RWPE2 (cell line): ENCODE measurements around the gene BAAT.

Experiments
- ATAC-seq: fragments of 200-7000 bp; cut with Tn5 transposase; 3 replicates; pipeline ENCODE4 v1.9.1; 2021; ENCODE audit warnings: low read depth
- DNase-seq: peaks from one replicate; pipeline ENCODE4 v3.0.0-alpha.2; 2020; ENCODE audit warnings: low spot score
- H3K27ac ChIP-seq: fragments of 450-650 bp; 2 replicates; pipeline ENCODE4 v1.5.1; 2017; ENCODE audit warnings: mild to moderate bottlenecking; ENCODE audit not compliant: poor library complexity, severe bottlenecking
- H3K27me3 ChIP-seq: fragments of 250-450 bp; sonication (Bioruptor Pico); 2 replicates; pipeline ENCODE4 v1.5.1; 2021; ENCODE audit warnings: mild to moderate bottlenecking, moderate library complexity; ENCODE audit not compliant: insufficient read depth, poor library complexity, severe bottlenecking
- H3K36me3 ChIP-seq: fragments of 250-450 bp; sonication (Bioruptor Pico); 2 replicates; pipeline ENCODE4 v1.5.1; 2020; ENCODE audit warnings: low read depth, mild to moderate bottlenecking, moderate library complexity
- H3K4me1 ChIP-seq: fragments of 250-450 bp; sonication (Bioruptor Pico); 2 replicates; pipeline ENCODE4 v1.5.1; 2021; ENCODE audit warnings: mild to moderate bottlenecking, moderate library complexity; ENCODE audit not compliant: insufficient read depth, poor library complexity, severe bottlenecking
- H3K4me3 ChIP-seq: fragments of 250-450 bp; sonication (Bioruptor Pico); 2 replicates; pipeline ENCODE4 v1.5.1; 2021; ENCODE audit warnings: mild to moderate bottlenecking, moderate library complexity; ENCODE audit not compliant: severe bottlenecking
- H3K9me3 ChIP-seq: fragments of 250-450 bp; sonication (Bioruptor Pico); 2 replicates; pipeline ENCODE4 v1.5.1; 2021; ENCODE audit warnings: mild to moderate bottlenecking, moderate library complexity; ENCODE audit not compliant: severe bottlenecking
- CTCF ChIP-seq: fragments of 450-650 bp; IDR thresholded peaks from one replicate; pipeline ENCODE4 v1.5.1; 2017; ENCODE audit warnings: mild to moderate bottlenecking, moderate library complexity; ENCODE audit not compliant: poor library complexity, severe bottlenecking

BAAT gene

GRCh38 chr9:101418518-101419430, 34.0 kb upstream of the BAAT start:
- Histone ChIP-seq H3K36me3 (no peaks in the 10 kb centered on the region), H3K4me3 (no peak overlapping the region), H3K27ac (no peak overlapping the region), H3K4me1 (no peaks in the 10 kb centered on the region), H3K9me3 (no peaks in the 10 kb centered on the region), H3K27me3 (no peaks in the 10 kb centered on the region)
- no peak for DNase-seq
- no peak for ATAC-seq
- no peak for TF ChIP-seq CTCF

GRCh38 chr9:101417977-101418376, 33.2 kb upstream of the BAAT start:
- no peak for TF ChIP-seq CTCF
- H3K4me3 ChIP-seq: no peak overlapping the region

GRCh38 chr9:101417389-101417788, 32.6 kb upstream of the BAAT start:
- no peaks in the 10 kb centered on the region for H3K4me1 ChIP-seq
- no peaks in the 10 kb centered on the region for H3K36me3 ChIP-seq
- H3K9me3 ChIP-seq: no peaks in the 10 kb centered on the region
- no peak overlapping the region for H3K4me3 ChIP-seq
- H3K27ac ChIP-seq: no peak overlapping the region
- no peaks in the 10 kb centered on the region for H3K27me3 ChIP-seq
- no peak for TF ChIP-seq CTCF
- DNase-seq (no peak), ATAC-seq (no peak)

More at GRCh38 chr9:101417977-101418376, 33.2 kb upstream of the BAAT start:
- Histone ChIP-seq H3K27me3 (no peaks in the 10 kb centered on the region), H3K4me1 (no peaks in the 10 kb centered on the region), H3K36me3 (no peaks in the 10 kb centered on the region), H3K27ac (no peak overlapping the region), H3K9me3 (no peaks in the 10 kb centered on the region)
- DNase-seq: no peak
- ATAC-seq: no peak

GRCh38 chr9:101415578-101415977, 30.8 kb upstream of the BAAT start:
- DNase-seq (no peak), ATAC-seq (no peak)
- Histone ChIP-seq H3K27ac (no peak overlapping the region), H3K36me3 (no peaks in the 10 kb centered on the region), H3K27me3 (no peaks in the 10 kb centered on the region), H3K4me3 (no peak overlapping the region), H3K4me1 (no peaks in the 10 kb centered on the region), H3K9me3 (peaks cover 11% of the 10 kb centered on the region)
- TF ChIP-seq CTCF: no peak

GRCh38 chr9:101414839-101415238, 30.0 kb upstream of the BAAT start:
- DNase-seq (no peak), ATAC-seq (no peak)
- no peaks in the 10 kb centered on the region; the same call in 1 of the 2 replicates for H3K36me3 ChIP-seq
- H3K27me3 ChIP-seq: no peaks in the 10 kb centered on the region
- no peak for TF ChIP-seq CTCF
- no peaks in the 10 kb centered on the region for H3K4me1 ChIP-seq
- peaks cover 18% of the 10 kb centered on the region for H3K9me3 ChIP-seq
- no peak overlapping the region for H3K27ac ChIP-seq
- no peak overlapping the region for H3K4me3 ChIP-seq
